Measurements from ENCODE around the gene AK9.

Gene AK9

DNA sequence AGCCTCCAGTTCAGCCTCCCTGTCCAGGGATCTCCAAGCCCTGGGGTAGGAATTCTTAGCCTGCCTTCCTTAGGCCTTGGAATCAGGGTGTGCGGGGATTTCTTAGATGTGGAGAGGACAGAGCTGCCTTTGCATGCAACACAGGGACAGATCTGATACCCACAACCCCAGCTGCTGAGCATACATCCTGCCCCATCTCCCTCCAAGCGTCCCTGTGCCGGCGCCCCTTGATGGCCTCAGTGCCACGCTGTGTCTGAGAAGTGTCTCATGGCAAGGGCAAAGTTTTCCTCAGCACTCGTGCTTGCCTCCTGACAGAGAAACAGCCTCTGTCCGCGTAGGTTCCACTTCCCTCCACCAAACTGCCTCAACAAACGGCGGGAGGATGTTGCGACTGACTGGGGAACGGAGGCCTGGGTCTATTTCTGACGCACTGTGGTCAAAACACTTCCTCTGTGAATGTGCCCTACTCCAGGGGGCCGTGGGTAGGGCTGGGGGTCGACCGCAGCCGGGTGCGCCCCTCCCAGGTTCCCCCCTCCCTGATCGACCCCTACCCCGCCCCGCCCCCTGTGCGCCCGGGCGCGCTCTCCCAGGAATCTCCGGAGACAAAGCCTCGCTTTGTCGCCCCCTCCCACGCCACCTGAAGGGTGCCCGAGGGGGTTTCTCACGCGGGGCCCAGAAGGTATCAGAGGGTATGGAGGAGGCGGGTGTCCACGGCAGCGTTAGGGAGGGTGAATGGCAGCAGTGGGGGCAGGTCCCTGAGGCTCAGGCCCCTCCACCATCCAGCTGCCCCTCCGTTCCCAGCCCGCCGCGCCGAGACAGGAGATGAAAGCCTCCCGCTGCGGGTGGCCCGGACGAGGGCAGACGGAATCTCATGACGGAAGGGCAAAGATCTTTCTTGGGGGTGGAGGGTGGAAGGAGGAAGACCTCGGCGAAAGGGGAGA lies 236.2 kb downstream of the AK9 start:
- DNase-seq, result no peak

DNA sequence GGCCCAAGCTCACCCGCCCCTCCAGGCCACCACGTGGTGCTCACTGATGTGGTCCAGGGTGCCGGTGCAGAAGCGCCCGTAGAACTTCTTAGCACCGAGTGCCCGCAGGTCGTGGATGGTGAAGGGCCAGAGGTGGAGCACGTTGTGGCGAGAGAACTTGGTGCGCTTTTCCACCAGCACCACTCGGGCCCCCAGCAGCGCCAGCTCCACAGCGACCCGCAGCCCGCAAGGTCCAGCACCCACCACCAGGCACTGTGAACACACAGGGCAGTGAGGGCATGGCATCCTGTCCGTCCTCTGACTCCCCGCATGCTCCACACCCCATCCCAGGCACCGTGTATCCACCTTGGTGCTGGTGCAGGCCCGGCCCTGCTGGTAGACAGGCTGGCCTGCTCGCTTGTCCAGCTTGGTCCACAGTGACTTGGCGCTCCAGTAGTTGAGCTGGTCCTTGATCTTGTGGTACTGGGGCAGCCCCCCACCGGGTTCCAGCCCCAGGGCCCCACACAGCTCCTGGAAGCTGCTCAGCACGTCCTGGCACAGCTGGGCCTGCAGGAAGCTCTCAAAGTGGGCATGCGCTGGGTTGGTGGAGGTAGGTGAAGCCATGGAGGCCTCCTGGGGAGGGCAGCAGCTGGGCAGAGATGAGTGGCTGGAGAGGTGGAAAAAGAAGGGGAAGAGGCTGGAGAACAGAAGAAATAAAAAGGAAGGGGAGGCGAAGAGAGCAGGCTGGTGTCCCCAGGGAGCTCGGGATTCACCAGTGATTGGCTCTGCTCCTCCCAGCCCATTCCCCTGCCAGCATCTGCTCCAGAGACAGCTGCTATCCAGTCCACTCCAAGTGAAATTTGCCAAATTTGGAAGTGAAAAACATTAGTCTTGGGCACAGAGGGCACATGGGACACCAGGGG lies 237.2 kb downstream of the AK9 start:
- DNase-seq, result no peak

DNA sequence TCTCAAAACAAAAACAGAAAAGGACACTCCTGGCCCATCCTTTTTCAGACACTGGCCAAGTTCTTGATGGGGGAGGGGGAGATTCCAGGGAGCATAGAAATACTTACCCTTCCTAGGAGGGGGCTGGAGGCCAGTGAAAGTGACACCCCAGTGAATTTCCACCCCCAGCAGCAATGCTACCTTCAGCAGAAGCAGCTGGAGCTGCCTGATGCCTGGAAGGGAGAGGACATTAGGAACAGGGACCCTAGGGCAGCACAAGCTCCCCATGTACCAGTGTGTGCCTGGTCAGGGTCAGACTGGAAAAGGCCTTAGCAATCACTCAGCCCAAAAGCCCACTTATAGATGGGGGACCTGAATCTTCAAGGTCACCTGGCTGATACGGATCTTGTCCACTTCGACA lies 237.8 kb downstream of the AK9 start:
- no peak for DNase-seq

DNA sequence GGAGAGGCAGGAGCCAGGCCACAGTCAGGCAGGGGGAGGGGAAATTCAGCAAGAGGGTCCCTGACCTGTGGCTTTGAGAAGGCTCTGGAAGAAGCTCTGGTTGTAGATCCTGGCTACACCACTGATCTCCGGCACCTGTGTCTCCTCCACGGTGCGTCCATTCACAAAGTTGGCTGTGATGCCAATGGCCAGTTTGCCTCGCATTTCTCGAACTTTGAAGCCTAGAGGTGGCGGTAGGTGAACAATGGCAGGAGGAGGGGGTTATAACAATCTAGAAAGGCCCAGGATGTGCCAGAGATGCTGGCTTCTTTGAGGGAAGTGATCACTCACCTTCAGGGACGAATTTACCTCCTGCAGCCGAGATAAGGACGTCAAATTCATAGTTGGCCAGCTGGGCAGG lies 238.8 kb downstream of the AK9 start:
- no peak for DNase-seq

DNA sequence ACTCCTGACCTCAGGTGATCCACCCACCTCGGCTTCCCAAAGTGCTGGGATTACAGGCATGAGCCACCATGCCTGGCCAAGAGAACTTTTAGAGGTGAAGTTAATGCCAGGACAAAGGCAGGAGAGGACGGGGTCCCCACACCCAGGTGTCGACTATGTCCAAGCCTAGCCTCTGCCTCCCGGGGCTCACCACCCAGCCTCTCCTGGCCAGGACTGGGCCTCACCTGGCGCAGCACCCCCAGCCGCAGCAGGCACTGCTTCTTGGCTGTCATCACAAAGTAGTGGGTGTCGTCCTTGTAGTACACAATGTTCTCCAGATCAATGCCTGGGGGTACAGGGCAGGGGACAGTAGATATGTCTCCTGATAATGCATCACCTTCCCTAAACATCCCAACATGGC lies 239.6 kb downstream of the AK9 start:
- no peak for DNase-seq

DNA sequence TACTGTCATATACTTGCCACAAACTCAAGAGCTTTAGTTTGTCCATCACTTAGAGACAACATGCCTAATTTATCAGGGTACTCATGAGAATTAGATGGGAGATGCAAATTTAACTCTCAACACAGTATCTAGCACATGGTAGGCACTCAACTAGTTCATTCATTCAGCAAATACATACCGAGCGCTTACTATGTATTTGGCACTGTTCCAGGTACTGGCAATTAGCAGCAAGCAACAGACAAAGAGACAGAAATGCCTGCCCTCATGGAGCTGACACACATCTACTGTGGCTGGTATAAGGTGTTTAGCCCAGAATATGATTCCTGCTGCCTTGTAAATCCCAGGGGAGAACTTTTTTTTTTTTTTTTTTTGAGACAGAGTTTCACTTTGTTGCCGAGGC lies 240.2 kb downstream of the AK9 start:
- no peak for DNase-seq

DNA sequence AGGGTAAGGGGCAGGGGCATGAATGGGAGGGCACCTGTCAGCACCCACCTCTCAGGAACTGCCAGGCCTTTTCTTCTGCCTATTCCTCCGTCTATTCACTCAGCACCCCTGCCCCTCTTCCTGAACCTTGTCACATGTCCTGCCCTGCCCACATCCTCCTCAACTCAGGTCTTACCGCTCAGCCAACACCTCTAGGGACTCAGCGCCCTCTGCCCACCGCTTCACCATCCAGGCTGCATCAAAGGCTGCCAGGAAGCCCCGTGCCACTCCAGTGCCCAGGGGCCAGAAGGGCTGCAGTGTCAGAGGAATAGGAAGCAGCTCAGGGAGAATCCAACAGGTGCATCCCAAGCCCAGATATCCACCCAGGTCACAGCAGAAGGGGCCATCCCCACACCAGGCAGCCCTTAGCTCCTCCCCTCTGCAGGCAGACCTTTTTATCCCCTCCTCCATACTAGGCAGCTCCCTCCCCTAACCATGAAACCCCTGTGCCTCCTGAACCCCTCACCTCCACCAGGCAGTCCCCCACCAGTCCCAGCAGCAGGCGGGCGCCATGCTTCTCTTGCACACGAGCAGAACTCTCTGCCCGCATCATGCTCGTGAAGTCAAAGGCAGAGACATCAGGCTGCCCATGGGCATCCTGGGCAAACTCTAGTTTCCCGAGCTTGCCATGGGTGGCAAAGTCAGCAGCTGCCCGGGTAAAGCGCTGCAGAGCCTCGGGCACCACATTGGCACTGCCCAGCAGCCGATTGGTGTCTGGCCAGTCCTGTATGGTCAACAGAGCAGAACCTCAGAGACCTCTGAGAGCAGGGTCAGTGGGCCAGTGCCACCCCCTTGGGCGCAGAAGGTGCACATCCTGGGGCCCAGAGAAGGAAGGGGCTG lies 241.0 kb downstream of the AK9 start:
- no peak for DNase-seq

DNA sequence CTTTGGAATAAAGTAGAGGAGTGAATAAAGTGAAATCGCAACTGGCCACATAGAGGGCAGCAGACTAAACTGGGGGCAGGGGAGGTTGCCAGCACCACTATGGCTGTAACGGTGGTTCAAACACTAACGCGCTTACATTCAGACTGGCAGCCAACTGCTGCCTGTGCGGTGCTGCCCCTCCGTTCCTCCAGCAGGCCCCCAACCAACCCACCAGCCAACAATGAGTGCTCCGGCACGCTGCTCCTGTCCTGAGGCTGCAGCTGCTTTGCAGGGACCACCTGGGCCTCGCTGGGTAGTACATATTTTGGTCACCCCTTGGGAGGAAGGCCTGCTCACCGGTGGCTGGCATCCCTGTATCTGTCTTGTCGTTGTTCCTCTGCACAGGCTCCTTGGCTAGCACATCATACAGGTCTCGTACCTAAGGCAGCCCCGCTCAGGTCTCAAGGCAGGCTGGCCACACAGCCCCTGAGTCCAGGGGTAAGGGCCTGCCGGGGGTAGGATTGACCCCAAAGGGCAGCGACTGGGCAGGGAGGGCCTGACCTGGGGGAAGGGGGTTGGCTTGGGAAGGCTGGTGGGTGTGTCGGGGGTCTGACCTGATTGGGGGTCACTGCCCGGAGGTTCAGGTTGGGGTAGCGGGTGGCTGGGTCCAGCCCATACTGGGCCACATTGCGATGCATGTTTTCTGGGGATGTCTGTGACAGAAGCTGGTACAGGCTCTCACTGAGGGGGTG lies 241.8 kb downstream of the AK9 start:
- no peak for DNase-seq

DNA sequence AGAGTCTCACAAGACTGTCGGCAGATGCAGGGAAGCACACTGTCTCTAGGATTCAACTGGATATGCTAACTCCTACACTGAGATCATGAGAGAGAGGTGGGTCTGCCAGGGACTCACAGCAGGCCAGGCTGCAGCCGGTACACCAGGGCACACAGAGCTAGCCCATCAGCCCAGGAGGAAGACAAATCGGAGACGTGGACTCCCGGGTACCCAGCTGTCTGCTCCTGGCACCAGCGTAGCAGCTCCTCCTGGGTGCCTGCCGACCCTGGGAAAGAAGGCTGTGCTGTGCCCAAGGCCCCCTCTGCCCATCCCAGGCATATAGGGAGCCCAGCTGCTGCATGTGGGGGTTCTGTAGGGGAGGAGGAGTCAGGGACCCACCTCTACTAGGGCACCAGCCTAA lies 242.4 kb downstream of the AK9 start:
- DNase-seq, result no peak

DNA sequence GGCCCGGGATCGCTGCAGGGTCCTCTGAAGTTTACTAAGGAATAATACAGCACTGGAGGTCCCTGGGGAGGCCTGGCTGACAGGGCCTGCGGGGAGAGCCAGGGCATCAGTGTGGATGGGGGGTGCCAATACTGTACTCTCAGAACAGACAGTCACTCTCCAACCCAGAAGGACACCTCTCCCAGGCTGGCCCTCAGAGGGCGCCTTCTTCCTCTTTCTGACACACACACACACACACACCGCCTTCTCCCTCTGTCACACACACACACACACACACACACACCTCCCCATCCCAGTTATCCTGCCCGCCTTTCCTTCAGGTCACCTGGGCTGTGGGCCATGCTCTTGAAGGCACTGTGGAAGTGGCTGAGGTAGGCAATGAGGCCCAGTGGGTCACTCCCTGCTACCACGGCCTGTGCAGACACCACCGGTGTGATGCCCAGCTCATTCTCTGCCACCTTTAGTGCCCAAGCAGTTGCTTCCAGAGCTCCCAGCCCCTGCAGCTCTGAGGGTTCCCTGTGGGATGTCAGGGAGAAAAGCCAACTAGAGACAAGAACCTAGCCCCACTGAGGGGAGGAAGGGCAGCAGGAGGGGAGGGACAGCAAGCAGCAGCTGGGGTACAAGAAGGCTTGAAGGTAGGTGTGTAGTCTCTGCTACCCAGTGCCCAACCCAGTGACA lies 243.0 kb downstream of the AK9 start:
- no peak for DNase-seq

DNA sequence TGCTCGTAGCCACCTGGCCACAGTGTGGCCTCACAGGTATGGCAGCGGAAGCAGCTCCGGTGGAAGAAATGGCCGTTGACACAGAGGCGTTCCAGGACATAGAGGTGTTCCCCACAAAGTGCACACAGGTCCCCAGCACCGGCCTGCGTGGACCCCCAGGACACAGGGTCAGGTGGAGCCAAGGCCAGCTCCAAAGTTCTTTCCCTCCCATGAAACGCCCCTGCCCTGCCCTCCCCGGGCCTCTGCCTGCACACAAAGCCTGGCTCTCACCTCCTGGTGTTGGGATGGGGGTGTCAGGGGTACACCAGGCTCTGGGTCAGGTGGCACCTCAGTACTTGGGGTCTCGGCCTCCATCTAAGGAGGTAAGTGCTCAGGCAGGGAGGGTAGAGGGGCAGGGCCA lies 243.9 kb downstream of the AK9 start:
- DNase-seq, result no peak

DNA sequence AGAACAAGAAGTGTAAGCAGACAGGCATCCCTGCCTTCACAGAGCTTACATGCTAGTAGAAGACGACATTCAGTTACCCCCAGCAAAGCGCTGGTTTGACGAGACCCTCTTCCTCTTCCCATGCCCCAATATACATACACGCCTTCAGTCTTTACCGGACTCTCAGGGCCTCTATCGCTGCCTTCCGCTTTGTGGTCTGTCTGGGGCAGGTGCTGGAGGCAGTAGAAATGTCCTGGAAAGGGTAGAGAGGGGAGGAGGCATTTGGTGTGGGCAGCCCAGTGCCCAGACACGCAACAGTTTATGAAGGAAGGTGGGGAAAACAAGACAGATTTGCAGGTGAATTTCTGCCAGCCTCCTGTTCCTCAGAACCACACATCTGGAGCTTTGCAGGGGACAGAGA lies 244.5 kb downstream of the AK9 start:
- no peak for DNase-seq

DNA sequence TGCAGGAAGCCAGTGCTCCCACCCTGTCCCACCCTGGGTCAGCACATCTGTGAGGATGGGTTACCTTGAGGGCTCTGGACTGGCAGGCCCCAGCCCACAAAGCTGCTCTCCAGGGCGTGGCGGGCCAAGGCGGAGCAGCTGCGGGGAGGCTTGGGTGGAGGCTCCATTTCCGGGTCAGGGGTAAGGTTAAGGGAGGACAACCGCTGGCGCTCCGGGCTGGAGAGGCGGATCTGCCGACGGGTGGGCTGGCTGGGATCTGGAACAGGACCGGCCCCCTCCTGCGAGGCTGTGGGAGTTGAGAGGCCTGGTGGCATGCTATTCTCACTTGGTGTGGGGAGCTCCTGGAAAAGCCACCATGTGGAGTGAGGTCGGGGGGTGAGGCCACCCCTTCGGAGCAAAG lies 244.9 kb downstream of the AK9 start:
- no peak for DNase-seq

DNA sequence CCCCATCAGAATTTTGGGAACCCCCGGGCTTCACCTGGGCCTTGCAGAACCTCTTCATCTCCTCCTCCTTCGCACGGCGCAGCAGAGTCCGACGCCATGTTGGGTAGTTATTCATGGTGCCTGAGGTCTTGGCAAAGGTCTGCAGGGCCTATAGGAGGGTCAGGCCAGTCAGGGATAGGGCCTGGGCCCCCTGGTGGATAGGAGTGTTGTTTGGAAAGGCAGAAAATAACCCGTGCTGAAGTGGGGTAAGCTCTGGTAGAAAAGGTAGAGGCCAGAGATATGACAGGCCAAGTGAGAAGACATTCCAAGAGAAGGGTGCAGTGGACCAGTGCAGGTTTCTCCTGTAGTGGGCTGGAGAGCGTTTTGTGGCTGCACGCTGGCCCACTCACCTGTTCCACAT lies 245.6 kb downstream of the AK9 start:
- DNase-seq, result no peak

DNA sequence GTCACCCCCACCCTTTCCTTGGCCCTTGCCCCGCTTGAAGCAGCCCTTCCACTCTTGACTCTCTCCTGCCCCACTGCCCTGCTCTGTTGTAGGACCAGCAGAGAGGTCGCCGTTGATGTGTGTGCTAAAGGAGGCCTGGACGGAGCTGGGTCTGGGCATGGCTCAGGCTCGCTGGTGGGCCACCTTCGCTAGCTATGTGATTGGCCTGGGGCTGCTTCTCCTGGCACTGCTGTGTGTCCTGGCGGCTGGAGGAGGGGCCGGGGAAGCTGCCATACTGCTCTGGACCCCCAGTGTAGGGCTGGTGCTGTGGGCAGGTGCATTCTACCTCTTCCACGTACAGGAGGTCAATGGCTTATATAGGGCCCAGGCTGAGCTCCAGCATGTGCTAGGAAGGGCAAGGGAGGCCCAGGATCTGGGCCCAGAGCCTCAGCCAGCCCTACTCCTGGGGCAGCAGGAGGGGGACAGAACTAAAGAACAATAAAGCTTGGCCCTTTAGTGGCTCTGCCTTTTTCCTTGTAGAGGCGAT lies 247.5 kb downstream of the AK9 start:
- DNase-seq, result no peak
